ENCODE measurements around the gene TBC1D25. TPM values are rescaled to one million over a fixed set of nuclear protein-coding genes. Genes with fewer than 3 reads are reported as not detected.
A peak's percentile ranks its signal among the peaks of the same experiment; 100 is the strongest.

The TBC1D25 gene
- total RNA-seq, 1 donor from 2014 or later: 3.9 TPM

GRCh38 chrX:48569958-48570357 lies 30.4 kb downstream of the TBC1D25 start:
- TF ChIP-seq, protein P1, sequence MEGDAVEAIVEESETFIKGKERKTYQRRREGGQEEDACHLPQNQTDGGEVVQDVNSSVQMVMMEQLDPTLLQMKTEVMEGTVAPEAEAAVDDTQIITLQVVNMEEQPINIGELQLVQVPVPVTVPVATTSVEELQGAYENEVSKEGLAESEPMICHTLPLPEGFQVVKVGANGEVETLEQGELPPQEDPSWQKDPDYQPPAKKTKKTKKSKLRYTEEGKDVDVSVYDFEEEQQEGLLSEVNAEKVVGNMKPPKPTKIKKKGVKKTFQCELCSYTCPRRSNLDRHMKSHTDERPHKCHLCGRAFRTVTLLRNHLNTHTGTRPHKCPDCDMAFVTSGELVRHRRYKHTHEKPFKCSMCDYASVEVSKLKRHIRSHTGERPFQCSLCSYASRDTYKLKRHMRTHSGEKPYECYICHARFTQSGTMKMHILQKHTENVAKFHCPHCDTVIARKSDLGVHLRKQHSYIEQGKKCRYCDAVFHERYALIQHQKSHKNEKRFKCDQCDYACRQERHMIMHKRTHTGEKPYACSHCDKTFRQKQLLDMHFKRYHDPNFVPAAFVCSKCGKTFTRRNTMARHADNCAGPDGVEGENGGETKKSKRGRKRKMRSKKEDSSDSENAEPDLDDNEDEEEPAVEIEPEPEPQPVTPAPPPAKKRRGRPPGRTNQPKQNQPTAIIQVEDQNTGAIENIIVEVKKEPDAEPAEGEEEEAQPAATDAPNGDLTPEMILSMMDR (IDR thresholded peaks at IDR 0.05; ENCODE audit: insufficient read depth, low read length, severe bottlenecking): no peak
- no peak overlapping the region for H3K4me3 ChIP-seq (ENCODE audit: low read depth, low read length)
- no peak for FAIRE-seq
- no peaks in the 10 kb centered on the region for H3K36me3 ChIP-seq (ENCODE audit: control insufficient read depth, insufficient read depth, low read length)
- H3K27me3 ChIP-seq (ENCODE audit: control insufficient read depth, insufficient read depth, low read length): no peaks in the 10 kb centered on the region
- DNase-seq (ENCODE audit: low read depth): peak; percentile 59

- peak overlapping the region; percentile 80 for H3K4me3 ChIP-seq (ENCODE audit: low read depth, low read length)
- TF ChIP-seq, protein P1 (IDR thresholded peaks at IDR 0.05; ENCODE audit: insufficient read depth, low read length, severe bottlenecking): no peak
- FAIRE-seq (no peak), DNase-seq (ENCODE audit: low read depth) (no peak)
- H3K36me3 ChIP-seq (ENCODE audit: control insufficient read depth, insufficient read depth, low read length): peaks cover 9% of the 10 kb centered on the region
- H3K27me3 ChIP-seq (ENCODE audit: control insufficient read depth, insufficient read depth, low read length): no peaks in the 10 kb centered on the region
Observed at GRCh38 chrX:48573690-48574269, 34.3 kb downstream of the TBC1D25 start.

DNA sequence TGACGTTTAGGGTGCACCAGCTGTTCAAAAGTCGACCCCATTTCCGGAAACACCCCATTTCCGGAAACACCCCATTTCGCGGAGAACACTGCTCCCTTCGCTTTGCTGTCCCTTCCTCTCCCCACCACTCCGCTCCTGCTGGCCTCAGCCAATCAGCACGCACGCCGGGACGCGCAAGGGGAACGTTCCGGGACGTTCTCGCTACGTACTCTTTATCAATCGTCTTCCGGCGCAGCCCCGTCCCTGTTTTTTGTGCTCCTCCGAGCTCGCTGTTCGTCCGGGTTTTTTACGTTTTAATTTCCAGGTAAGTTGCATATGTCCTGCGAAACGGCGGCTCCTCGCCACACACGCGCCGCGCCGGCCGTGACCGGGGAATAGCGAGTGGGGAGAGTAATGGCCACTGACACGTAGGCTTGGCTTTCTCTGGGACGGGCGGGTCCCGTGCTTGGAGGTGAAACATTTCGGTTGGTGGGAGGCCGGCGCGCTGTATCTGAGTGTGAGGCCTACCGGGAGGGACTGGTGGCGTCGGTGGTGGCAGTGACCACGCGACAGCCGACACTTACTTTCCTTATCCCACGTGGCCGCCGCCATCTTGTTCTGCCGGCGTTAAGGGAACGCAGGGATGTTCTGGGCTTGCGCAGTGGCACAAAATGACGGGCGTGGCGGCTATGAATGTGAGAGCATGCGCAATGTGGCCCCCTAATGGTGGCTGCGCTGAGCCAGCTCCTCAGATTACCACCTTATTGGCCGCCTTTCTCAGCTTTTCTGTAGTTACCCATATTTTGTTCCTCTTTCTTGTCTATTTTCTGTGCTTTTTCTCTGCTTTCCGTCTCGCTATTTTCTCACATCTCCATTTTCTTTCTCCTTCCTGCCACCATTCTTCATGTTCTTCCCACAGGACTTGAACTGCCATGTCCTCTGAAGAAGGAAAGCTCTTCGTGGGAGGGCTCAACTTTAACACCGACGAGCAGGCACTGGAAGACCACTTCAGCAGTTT lies 35.1 kb downstream of the TBC1D25 start, which contains the start of gene RBM3:
RBM3 (plus strand) TSS at position 215 of the 997 bp plus-strand sequence; CDS start at position 912, 697 bp downstream.
- FAIRE-seq (no peak), DNase-seq (ENCODE audit: low read depth) (peak; percentile 82)
- peaks cover 9% of the 10 kb centered on the region for H3K36me3 ChIP-seq (ENCODE audit: control insufficient read depth, insufficient read depth, low read length)
- H3K4me3 ChIP-seq (ENCODE audit: low read depth, low read length): peak within 1 kb of the TSS; percentile 80
- TF ChIP-seq, protein P1 (IDR thresholded peaks at IDR 0.05; ENCODE audit: insufficient read depth, low read length, severe bottlenecking): peak; percentile 35
- H3K27me3 ChIP-seq (ENCODE audit: control insufficient read depth, insufficient read depth, low read length): no peaks in the 10 kb centered on the region

DNA sequence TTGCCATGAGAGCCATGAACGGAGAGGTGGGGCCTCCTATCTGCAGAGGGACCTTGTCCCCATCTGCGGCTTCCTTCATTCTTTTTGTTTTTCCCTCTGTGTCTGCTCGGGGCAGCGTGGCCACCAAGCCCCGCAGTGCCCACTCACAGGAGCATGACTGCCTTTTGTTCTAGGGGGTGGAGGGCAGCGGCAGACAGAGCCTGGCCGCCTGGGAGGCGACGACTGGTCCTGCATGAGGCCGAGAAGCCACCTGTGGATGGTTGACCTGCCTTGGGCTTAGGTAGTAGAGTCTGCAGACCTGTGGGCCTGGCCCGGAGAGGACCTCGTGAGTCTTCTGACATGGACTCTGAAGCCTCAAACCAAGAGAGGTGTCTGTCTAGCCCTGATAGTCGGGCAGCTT lies 36.1 kb downstream of the TBC1D25 start:
- H3K4me3 ChIP-seq (ENCODE audit: low read depth, low read length): peak overlapping the region; percentile 80
- FAIRE-seq (no peak), DNase-seq (ENCODE audit: low read depth) (no peak)
- no peaks in the 10 kb centered on the region for H3K27me3 ChIP-seq (ENCODE audit: control insufficient read depth, insufficient read depth, low read length)
- TF ChIP-seq, protein P1 (IDR thresholded peaks at IDR 0.05; ENCODE audit: insufficient read depth, low read length, severe bottlenecking): no peak
- peaks cover 9% of the 10 kb centered on the region for H3K36me3 ChIP-seq (ENCODE audit: control insufficient read depth, insufficient read depth, low read length)

DNA sequence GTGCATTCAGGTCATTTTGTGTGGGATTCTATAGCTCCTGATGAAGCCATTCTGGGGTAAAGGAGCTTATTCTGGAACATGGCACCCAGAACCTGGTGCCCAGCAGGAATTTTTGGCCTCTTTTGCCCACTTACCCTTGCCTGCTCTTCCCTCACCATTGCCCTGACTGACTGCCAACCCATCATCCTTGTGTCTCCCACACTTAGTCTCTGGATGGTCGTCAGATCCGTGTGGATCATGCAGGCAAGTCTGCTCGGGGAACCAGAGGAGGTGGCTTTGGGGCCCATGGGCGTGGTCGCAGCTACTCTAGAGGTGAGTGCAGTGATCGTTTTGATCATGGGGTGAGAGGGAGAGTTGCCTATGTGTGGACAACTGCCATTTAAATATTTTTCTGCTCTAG lies 36.6 kb downstream of the TBC1D25 start:
- no peak for DNase-seq (ENCODE audit: low read depth)
- no peak for FAIRE-seq
- peak overlapping the region; percentile 80 for H3K4me3 ChIP-seq (ENCODE audit: low read depth, low read length)
- H3K36me3 ChIP-seq (ENCODE audit: control insufficient read depth, insufficient read depth, low read length): peaks cover 9% of the 10 kb centered on the region
- TF ChIP-seq, protein P1 (IDR thresholded peaks at IDR 0.05; ENCODE audit: insufficient read depth, low read length, severe bottlenecking): no peak
- H3K27me3 ChIP-seq (ENCODE audit: control insufficient read depth, insufficient read depth, low read length): no peaks in the 10 kb centered on the region
